HUDEP-2 (cell line): ENCODE data around the gene ISLR2.
"Not testable (repeated sequence)": the region's sequence is repeated elsewhere in the genome, so short reads cannot be mapped to it uniquely, and the experiment has no call there.

Source experiments
- DNase-seq, 76 experiments: peaks; one replicate each; lab custom pipeline; 2025; ENCODE audit not compliant: unreplicated experiment in 76 of 76; lab: John Stamatoyannopoulos, UW

Gene ISLR2

GRCh38 chr15:74156678-74157411, 26.5 kb downstream of the ISLR2 start:
- DNase-seq: no peak

GRCh38 chr15:74157868-74158827, 27.8 kb downstream of the ISLR2 start:
- no peak for DNase-seq

- DNase-seq: no peak
These were observed 28.7 kb downstream of the ISLR2 start for GRCh38 chr15:74158855-74159650.

GRCh38 chr15:74159773-74160172, 29.4 kb downstream of the ISLR2 start:
- DNase-seq: no peak

- not testable (repeated sequence) for DNase-seq
These were observed 30.0 kb downstream of the ISLR2 start for GRCh38 chr15:74160390-74160789.

- not testable (repeated sequence) for DNase-seq
These were observed 31.8 kb downstream of the ISLR2 start for GRCh38 chr15:74162195-74162536.

- no peak for DNase-seq
These were observed 35.1 kb downstream of the ISLR2 start for GRCh38 chr15:74165461-74165860.

GRCh38 chr15:74167891-74168331, 37.5 kb downstream of the ISLR2 start:
- DNase-seq: no peak

- DNase-seq: no peak
These were observed 38.3 kb downstream of the ISLR2 start for GRCh38 chr15:74168711-74169126.

GRCh38 chr15:74170071-74170844, 39.9 kb downstream of the ISLR2 start:
- DNase-seq: no peak

GRCh38 chr15:74170875-74171578, 40.6 kb downstream of the ISLR2 start:
- DNase-seq: no peak

- no peak for DNase-seq
These were observed 41.7 kb downstream of the ISLR2 start for GRCh38 chr15:74171965-74172541.

GRCh38 chr15:74172701-74173379, 42.5 kb downstream of the ISLR2 start:
- DNase-seq: no peak

GRCh38 chr15:74173380-74174218, 43.2 kb downstream of the ISLR2 start, which contains the start of gene ISLR:
Gene ISLR, plus strand, starts transcription at chr15:74173710. Its CDS starts 1,149 bp downstream, at chr15:74174859.
- DNase-seq: no peak

GRCh38 chr15:74174219-74174957, 44.0 kb downstream of the ISLR2 start:
- DNase-seq: no peak

GRCh38 chr15:74174958-74175253, 44.5 kb downstream of the ISLR2 start:
- no peak for DNase-seq
